GM12872 (cell line): ENCODE data around the gene AGBL1.

Source experiments
- CTCF ChIP-seq: IDR thresholded peaks from 3 replicates; pipeline ENCODE4 v1.5.1; 2011; ENCODE audit warnings: low read depth, mild to moderate bottlenecking, low read length, moderate library complexity; ENCODE audit not compliant: insufficient read depth

AGBL1 gene

GRCh38 chr15:86735247-86736040 is 655.8 kb downstream of the AGBL1 start:
- no peak for TF ChIP-seq CTCF

DNA sequence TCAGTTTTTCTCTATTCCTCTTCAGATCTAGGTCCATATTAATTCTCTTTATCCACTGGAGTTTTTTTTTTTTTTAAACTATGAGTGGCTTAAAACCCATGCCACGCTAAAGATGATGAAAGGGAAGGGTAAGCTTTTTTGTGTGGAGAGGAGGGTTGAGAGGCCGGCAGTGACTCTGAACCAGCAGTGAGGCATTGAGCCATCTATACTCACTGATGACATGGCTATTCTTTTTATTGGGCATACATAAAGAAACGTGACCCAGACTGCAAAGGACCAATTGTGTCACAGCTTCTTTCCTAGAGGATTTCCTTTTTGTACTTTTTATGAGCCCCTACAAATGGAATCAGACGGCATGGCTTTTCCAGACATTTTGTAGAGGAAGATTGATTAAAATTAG is 662.2 kb downstream of the AGBL1 start:
- TF ChIP-seq CTCF: no peak

DNA sequence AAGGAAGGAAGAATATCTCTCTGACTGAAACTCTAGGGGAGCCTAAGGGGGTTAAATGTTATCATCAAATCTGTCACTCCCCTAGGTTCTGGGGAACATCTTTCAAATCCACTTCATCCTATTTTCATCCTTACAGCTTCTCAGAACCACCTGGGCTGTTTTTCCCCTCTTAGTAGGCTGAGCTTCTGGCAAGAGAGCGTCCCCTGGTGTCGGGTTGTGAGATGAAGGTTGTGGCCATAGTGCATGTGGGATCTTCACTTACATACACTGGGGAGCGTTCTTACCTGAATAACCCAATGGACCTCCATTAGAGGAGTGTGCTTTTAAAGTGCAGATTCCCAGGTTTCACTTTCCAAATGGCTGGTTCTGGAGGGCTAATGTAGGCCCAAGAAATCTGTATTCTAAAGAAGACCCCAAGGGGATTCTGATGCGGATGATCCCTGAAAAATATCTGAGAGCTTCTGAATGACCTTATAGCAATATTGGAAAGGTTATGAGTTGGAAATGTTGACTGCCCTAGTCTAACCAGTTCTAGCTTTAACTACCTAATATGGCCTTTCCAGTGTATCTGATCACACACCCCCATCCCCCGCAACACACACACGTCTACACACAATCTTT is 663.7 kb downstream of the AGBL1 start:
- TF ChIP-seq CTCF: peak; percentile 82

DNA sequence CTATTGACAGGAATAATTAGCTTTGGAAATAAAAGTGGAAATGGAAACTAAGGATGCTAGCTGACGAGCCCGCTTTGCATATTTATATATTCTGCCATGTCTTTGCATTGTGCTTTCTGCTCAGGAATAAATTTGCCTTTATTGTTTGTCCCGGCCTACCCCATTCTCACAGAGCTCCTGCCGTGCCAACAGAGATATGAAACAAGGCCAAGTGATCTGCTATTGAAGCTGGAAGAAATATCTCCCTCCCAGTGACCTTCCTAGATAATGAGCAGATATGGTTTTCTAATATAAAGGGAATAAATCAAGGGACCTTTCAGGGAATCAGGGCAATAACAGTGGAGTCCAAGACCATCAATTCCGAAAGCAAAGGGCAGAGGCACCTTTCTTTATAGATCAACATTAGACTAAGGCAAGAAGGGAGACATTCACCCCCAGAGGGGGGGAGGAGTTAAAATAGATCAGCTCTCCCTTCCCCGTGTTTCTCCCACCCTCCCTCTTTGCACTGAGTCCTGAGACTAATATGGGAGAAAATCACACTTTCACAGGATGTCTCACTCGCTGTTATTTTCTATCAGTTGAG is 664.6 kb downstream of the AGBL1 start:
- no peak for TF ChIP-seq CTCF

DNA sequence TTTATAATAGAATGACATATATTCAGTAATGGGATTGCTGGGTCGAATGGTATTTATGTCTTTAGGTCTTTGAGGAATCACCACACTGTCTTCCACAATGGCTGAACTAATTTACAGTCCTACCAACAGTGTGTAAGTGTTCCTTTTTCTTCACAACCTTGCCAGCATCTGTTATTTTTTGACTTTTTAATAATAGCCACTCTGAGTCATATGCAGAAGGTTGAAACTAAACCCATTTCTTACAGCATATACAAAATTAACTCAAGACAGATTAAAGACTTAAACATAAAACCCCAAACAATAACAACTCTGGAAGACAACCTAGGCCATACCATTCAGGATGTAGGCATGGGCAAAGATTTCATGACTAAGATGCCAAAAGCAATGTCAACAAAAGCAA is 671.4 kb downstream of the AGBL1 start:
- TF ChIP-seq CTCF: no peak

DNA sequence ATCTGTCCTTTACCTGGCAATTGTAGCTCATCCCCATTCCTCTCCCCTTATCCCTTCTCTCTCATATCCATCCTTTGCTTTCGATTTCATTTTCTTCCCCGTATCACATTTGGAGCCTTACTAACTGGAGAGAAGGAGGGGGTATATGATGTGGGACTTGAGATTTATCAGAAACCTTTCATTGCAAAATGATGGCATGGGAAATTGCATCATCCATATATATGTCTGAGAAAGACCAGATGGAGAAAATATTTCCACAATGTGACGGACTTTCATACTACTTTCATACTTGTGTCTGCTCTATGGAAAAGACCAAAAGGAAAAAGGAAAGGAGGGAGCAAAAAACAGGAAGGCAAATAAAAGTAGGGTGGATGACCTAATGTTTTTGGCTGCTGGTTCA is 675.2 kb downstream of the AGBL1 start:
- TF ChIP-seq CTCF: no peak

DNA sequence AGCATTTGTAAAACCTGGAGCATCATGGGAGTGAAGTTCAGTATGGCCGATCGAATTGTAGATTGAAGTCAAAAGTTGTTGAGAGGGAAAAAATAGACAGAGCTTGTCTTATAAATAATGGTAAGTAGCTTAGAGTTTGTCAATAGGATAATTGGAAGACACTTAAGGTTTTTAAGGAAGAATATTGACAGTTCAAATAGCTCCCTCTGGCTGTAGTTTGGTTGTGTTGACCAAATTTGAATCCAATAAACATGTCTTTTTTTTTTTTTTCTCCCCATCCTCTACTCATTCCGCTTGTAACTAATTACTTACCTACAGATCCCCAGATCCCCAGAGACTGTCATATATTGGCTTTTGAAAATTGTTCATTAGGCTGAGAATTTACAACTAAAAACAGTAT is 677.0 kb downstream of the AGBL1 start:
- no peak for TF ChIP-seq CTCF
